Measurements from ENCODE around the gene TTC38. TPM values are rescaled to one million over a fixed set of nuclear protein-coding genes. Genes with fewer than 3 reads are reported as not detected.

Gene TTC38
- total RNA-seq, 1 donor from 2014 or later = 47.3 TPM

GRCh38 chr22:46320716-46321386 is 53.0 kb downstream of the TTC38 start:
- Mint-ChIP-seq H3K9me3 (ENCODE audit: low read depth) (no peaks in the 10 kb centered on the region), H3K27ac (no peak overlapping the region), H3K36me3 (ENCODE audit: insufficient read depth) (peaks cover 7% of the 10 kb centered on the region), H3K4me1 (ENCODE audit: low read depth) (no peaks in the 10 kb centered on the region), H3K4me3 (ENCODE audit: low read depth) (no peak overlapping the region), H3K27me3 (no peaks in the 10 kb centered on the region)
- DNase-seq (ENCODE audit: low spot score, unreplicated experiment) = no peak
- TF ChIP-seq, protein P1, sequence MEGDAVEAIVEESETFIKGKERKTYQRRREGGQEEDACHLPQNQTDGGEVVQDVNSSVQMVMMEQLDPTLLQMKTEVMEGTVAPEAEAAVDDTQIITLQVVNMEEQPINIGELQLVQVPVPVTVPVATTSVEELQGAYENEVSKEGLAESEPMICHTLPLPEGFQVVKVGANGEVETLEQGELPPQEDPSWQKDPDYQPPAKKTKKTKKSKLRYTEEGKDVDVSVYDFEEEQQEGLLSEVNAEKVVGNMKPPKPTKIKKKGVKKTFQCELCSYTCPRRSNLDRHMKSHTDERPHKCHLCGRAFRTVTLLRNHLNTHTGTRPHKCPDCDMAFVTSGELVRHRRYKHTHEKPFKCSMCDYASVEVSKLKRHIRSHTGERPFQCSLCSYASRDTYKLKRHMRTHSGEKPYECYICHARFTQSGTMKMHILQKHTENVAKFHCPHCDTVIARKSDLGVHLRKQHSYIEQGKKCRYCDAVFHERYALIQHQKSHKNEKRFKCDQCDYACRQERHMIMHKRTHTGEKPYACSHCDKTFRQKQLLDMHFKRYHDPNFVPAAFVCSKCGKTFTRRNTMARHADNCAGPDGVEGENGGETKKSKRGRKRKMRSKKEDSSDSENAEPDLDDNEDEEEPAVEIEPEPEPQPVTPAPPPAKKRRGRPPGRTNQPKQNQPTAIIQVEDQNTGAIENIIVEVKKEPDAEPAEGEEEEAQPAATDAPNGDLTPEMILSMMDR (IDR thresholded peaks at IDR 0.05; ENCODE audit: unreplicated experiment) = no peak

GRCh38 chr22:46322711-46323110 is 54.9 kb downstream of the TTC38 start:
- no peaks in the 10 kb centered on the region for H3K27me3 Mint-ChIP-seq
- no peak overlapping the region for H3K27ac Mint-ChIP-seq
- no peak overlapping the region for H3K4me3 Mint-ChIP-seq (ENCODE audit: low read depth)
- H3K4me1 Mint-ChIP-seq (ENCODE audit: low read depth) = no peaks in the 10 kb centered on the region
- DNase-seq (ENCODE audit: low spot score, unreplicated experiment) = no peak
- TF ChIP-seq, protein P1 (IDR thresholded peaks at IDR 0.05; ENCODE audit: unreplicated experiment) = no peak
- H3K36me3 Mint-ChIP-seq (ENCODE audit: insufficient read depth) = peaks cover 10% of the 10 kb centered on the region
- no peaks in the 10 kb centered on the region for H3K9me3 Mint-ChIP-seq (ENCODE audit: low read depth)

GRCh38 chr22:46323162-46323561 is 55.4 kb downstream of the TTC38 start:
- H3K27me3 Mint-ChIP-seq = no peaks in the 10 kb centered on the region
- no peak for DNase-seq (ENCODE audit: low spot score, unreplicated experiment)
- H3K4me1 Mint-ChIP-seq (ENCODE audit: low read depth) = no peaks in the 10 kb centered on the region
- TF ChIP-seq, protein P1 (IDR thresholded peaks at IDR 0.05; ENCODE audit: unreplicated experiment) = no peak
- no peaks in the 10 kb centered on the region for H3K9me3 Mint-ChIP-seq (ENCODE audit: low read depth)
- no peak overlapping the region for H3K4me3 Mint-ChIP-seq (ENCODE audit: low read depth)
- H3K27ac Mint-ChIP-seq = no peak overlapping the region
- H3K36me3 Mint-ChIP-seq (ENCODE audit: insufficient read depth) = peaks cover 10% of the 10 kb centered on the region

- H3K27ac Mint-ChIP-seq = no peak overlapping the region
Measured at GRCh38 chr22:46326066-46326680, 58.4 kb downstream of the TTC38 start.

DNA sequence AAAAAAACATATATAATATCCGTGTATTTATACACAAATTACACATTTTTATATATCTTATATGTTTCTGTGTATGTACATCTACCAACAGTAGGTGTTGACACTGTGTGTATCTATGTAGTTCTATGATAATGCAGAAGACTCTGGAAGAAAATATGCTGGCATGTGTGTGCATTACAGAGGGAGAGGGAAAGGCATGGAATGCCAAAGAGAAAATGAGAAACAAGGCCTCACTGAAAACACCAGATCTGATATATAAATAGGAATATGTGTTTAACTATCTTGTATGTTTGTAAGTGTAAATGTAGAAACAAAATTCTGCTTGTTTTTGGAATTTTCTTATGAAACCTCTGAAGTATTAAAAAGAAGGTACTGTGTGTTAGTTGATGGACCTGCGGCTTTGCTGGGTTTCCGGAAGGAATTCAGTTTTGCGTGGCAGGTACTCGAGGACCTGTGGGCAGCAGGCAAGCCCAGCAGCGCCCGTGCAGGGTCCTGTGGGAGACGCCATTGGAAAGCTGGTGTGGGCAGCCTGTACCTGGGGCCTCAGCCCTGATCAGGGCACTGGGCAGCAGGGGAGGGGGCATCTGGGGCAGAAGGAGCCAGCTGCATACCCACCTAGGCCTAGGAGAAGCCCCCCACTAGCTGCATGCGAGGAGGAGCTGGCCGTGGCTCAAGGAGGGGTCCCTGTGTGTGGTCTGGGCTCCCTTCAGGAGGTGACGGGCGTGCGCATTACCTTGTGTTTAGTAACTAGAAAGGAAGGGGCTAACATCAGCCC is 60.1 kb downstream of the TTC38 start:
- TF ChIP-seq, protein P1 (IDR thresholded peaks at IDR 0.05; ENCODE audit: unreplicated experiment) = no peak
- no peaks in the 10 kb centered on the region for H3K4me1 Mint-ChIP-seq (ENCODE audit: low read depth)
- H3K27me3 Mint-ChIP-seq = no peaks in the 10 kb centered on the region
- peaks cover 9% of the 10 kb centered on the region for H3K36me3 Mint-ChIP-seq (ENCODE audit: insufficient read depth)
- H3K4me3 Mint-ChIP-seq (ENCODE audit: low read depth) = no peak overlapping the region
- DNase-seq (ENCODE audit: low spot score, unreplicated experiment) = no peak
- H3K27ac Mint-ChIP-seq = no peak overlapping the region
- H3K9me3 Mint-ChIP-seq (ENCODE audit: low read depth) = no peaks in the 10 kb centered on the region

More at GRCh38 chr22:46326066-46326680, 58.4 kb downstream of the TTC38 start:
- Mint-ChIP-seq H3K4me3 (ENCODE audit: low read depth) (no peak overlapping the region), H3K36me3 (ENCODE audit: insufficient read depth) (peaks cover 7% of the 10 kb centered on the region), H3K9me3 (ENCODE audit: low read depth) (no peaks in the 10 kb centered on the region), H3K4me1 (ENCODE audit: low read depth) (no peaks in the 10 kb centered on the region), H3K27me3 (no peaks in the 10 kb centered on the region)
- TF ChIP-seq, protein P1 (IDR thresholded peaks at IDR 0.05; ENCODE audit: unreplicated experiment) = no peak
- no peak for DNase-seq (ENCODE audit: low spot score, unreplicated experiment)

All from progenitor cell of endocrine pancreas (in vitro differentiated cells).